ENCODE results near the gene FRAT2. TPM values are rescaled to one million over a fixed set of nuclear protein-coding genes. Genes with fewer than 3 reads are reported as not detected.

FRAT2 gene
- total and polyA plus RNA-seq, 8 donors: 4.3 to 15.0 (median 9.8) TPM

DNA sequence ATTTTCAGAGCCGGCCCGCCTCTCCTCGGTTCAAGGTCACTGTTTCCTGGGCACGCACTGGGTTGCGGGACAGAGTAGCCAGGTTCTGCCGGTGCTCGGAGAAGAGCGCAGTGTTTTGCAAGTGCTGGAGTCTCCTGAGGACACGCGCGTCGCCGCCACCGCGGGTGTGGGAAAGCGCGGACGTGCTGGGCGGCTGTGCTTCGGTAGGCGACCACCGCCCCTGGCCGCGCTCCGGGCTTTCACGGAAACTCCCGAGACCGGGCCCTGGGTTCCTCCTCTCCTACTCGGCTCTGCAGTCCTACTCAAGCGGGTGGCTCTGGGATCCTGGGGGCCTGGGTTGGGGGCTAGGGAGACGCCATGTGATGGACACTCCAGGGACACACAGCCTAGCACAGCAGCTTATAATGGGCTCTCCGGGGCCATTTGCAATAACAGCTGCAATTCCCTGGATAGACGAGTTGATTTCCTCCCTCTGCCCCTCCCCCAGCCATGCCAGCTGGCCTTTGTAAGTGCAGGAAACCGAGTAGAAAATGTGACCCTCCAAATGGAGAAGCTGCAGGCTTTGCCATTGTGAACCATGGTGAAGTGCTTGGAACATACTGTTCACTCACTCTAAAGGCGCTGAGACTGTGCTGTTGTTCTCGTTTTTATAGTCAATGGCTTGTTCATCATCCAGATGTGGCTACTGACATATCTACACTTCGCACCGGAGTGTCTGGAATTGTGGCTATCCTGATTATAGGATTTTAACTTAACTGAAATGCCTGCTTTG is 13.3 kb downstream of the FRAT2 start:
- ATAC-seq: peak in 2 of 4 donors; percentile 1 to 4
- no peak for FAIRE-seq
- H3K4me1 ChIP-seq: peaks cover 0 to 13% (median 6%) of the 10 kb centered on the region in 3 donors
- no peaks in the 10 kb centered on the region for H3K9me3 ChIP-seq
- peak in 5 of 6 donors; percentile 26 to 67 (median 48) for DNase-seq
- TF ChIP-seq, protein P1, sequence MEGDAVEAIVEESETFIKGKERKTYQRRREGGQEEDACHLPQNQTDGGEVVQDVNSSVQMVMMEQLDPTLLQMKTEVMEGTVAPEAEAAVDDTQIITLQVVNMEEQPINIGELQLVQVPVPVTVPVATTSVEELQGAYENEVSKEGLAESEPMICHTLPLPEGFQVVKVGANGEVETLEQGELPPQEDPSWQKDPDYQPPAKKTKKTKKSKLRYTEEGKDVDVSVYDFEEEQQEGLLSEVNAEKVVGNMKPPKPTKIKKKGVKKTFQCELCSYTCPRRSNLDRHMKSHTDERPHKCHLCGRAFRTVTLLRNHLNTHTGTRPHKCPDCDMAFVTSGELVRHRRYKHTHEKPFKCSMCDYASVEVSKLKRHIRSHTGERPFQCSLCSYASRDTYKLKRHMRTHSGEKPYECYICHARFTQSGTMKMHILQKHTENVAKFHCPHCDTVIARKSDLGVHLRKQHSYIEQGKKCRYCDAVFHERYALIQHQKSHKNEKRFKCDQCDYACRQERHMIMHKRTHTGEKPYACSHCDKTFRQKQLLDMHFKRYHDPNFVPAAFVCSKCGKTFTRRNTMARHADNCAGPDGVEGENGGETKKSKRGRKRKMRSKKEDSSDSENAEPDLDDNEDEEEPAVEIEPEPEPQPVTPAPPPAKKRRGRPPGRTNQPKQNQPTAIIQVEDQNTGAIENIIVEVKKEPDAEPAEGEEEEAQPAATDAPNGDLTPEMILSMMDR (IDR thresholded peaks at IDR 0.05): no peak
- intact Hi-C loops (cut with DNase I): no loop called here
- H3K36me3 ChIP-seq: no peaks in the 10 kb centered on the region
- no peaks in the 10 kb centered on the region for H3K27me3 ChIP-seq
- H3K27ac ChIP-seq: peak overlapping the region in 2 of 4 donors; percentile 8 to 99
- H3K4me3 ChIP-seq: peak overlapping the region; percentile 16 to 87 (median 78)
- 23 to 35% methylated on average over 38 of the region's 38 CpGs for WGBS, 2 donors

DNA sequence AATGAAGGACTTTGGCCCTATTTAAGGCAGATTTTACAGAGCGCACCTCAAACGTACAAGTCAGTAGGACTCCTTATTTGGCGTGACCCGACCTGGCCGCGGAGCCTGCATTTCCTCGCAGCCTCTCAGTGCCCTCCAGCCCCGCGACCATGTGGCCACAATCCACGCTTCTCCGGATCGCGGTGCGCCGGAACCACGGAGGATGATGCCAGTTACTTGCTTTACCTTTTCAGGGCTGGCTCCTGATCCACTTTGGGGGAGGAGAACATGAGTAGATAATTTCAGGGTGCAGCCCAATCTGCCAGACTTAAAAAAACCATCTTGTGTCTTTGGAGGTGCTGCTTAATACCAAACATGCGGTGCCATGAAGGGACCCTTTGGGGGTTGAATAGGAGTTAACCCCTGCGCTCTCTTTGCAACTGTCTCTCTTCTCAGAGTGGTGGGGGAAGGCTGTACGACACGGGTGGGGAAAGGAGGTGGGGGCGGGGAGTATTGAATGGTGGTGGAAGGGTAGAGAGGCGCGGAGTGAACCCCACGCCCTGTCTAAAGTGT is 14.0 kb downstream of the FRAT2 start:
- Histone ChIP-seq H3K27me3 (no peaks in the 10 kb centered on the region), H3K9me3 (no peaks in the 10 kb centered on the region), H3K27ac (peak overlapping the region; percentile 99 to 100 (median 100)), H3K36me3 (no peaks in the 10 kb centered on the region), H3K4me3 (peak overlapping the region; percentile 72 to 87 (median 83)), H3K4me1 (peaks cover 0 to 13% (median 6%) of the 10 kb centered on the region in 3 donors)
- intact Hi-C loops (cut with DNase I): no loop called here
- DNase-seq: peak in 5 of 6 donors; percentile 20 to 69 (median 47)
- TF ChIP-seq, protein P1 (IDR thresholded peaks at IDR 0.05): no peak
- ATAC-seq: peak in 3 of 4 donors; percentile 5 to 21 (median 9)
- FAIRE-seq: no peak
- WGBS, 2 donors: 7 to 14% methylated on average over 24 of the region's 24 CpGs

DNA sequence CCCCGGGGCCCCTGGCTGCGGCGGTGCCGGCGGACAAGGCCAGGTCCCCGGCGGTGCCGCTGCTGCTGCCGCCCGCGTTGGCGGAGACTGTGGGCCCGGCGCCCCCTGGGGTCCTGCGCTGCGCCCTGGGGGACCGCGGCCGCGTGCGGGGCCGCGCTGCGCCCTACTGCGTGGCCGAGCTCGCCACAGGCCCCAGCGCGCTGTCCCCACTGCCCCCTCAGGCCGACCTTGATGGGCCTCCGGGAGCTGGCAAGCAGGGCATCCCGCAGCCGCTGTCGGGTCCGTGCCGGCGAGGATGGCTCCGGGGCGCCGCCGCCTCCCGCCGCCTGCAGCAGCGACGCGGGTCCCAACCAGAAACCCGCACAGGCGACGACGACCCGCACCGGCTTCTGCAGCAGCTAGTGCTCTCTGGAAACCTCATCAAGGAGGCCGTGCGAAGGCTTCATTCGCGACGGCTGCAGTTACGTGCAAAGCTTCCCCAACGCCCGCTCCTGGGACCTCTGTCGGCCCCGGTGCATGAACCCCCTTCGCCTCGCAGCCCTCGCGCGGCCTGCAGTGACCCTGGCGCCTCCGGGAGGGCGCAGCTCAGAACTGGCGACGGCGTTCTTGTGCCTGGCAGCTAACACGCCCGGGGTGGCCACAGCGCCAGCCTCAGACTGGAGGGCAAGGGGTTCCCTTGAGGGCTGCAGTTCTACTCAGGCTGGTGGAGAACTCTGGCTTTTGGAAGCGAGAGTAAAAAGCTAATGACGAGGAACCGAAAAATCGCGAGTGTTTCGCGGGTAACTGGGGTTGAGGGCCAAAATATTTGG is 14.7 kb downstream of the FRAT2 start:
- DNase-seq: peak; percentile 63 to 89 (median 72)
- intact Hi-C loops (cut with DNase I): no loop called here
- FAIRE-seq: no peak
- peak; percentile 41 to 68 (median 61) for ATAC-seq
- TF ChIP-seq, protein P1 (IDR thresholded peaks at IDR 0.05): no peak
- Histone ChIP-seq H3K27ac (peak overlapping the region; percentile 99 to 100 (median 100)), H3K4me1 (peaks cover 0 to 13% (median 6%) of the 10 kb centered on the region in 3 donors), H3K9me3 (no peaks in the 10 kb centered on the region), H3K27me3 (no peaks in the 10 kb centered on the region), H3K36me3 (no peaks in the 10 kb centered on the region), H3K4me3 (peak overlapping the region; percentile 72 to 87 (median 83))
- 0 to 1% methylated on average over 59 to 83 of the region's 83 CpGs for WGBS, 2 donors

DNA sequence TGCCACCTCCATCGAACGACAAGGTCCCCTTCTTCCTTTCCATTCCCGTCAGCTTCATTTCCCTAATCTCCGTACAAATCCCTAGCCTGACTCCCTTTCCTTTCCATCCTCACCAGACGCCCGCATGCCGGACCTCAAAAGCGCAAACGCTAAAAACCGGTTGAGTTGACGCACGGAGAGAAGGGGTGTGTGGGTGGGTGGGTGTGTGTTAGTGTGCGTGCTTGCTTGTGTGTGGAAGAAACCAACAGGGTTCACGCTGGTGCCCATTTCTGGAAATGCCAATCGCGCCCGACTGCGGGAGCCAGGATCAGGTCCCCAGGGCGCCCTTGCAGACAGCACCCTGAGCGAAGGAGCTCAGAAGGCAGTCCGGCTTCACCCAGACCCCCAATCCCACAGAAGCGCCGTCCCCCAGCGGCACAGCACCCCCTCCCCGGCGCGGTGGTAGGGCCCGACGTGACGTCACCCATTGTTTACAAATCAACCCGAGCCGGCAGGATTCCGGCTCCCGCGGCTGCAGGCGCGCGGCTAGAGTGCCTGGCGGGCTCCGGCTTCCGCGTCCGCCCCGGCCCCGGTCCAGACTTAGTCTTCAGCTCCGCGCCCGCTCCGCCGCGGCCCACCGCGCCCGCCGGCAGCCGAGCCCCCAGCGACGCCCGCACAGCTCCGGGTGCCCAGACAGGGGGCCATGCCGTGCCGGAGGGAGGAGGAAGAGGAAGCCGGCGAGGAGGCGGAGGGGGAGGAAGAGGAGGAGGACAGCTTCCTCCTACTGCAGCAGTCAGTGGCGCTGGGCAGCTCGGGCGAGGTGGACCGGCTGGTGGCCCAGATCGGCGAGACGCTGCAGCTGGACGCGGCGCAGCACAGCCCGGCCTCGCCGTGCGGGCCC is 15.5 kb downstream of the FRAT2 start, which contains the start of gene FRAT1:
Gene FRAT1, plus strand, starts transcription at position 500 of the 880 bp plus-strand sequence. Its CDS starts 183 bp downstream, at position 683.
- FAIRE-seq: no peak
- peak within 1 kb of the TSS; percentile 99 to 100 (median 100) for H3K27ac ChIP-seq
- peak; percentile 89 to 95 (median 92) for DNase-seq
- peaks cover 0 to 13% (median 6%) of the 10 kb centered on the region in 3 donors for H3K4me1 ChIP-seq
- intact Hi-C loops (cut with DNase I): no loop called here
- peak; percentile 85 to 93 (median 92) for ATAC-seq
- WGBS, 2 donors: 0 to 1% methylated on average over 65 to 79 of the region's 79 CpGs
- H3K27me3 ChIP-seq: no peaks in the 10 kb centered on the region
- H3K4me3 ChIP-seq: peak within 1 kb of the TSS; percentile 72 to 87 (median 83)
- TF ChIP-seq, protein P1 (IDR thresholded peaks at IDR 0.05): no peak
- H3K9me3 ChIP-seq: no peaks in the 10 kb centered on the region
- no peaks in the 10 kb centered on the region for H3K36me3 ChIP-seq
